ENCODE data around the gene FUBP3. TPM values are rescaled to one million over a fixed set of nuclear protein-coding genes. Genes with fewer than 3 reads are reported as not detected.

The FUBP3 gene
- total and polyA plus RNA-seq, 12 donors, result 18.3 to 52.3 (median 39.3) TPM

DNA sequence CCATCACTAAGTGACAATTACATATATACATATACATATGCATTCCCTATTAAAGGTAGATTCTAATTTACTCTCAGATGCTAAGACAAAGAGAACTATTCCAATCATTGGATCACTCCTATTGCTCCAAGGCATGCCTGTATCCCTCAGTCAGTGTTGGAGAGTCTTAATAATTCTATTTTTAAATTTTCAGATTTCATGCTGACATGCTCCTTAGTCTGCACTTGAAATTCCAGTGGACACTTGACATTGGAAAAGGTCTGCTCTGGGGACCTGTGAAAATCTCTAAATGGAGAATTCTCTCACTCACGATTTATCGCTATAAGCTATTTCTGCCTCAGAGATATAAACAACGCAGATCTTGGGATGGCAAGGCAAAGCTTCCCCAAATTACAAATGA lies 3.9 kb upstream of the FUBP3 start:
- H3K4me1 ChIP-seq (replicated peaks in 1 of 2), result peaks cover 5 to 19% of the 10 kb centered on the region in 2 donors
- H3K4me3 ChIP-seq, result no peak overlapping the region
- no peak overlapping the region for H3K27ac ChIP-seq
- H3K9me3 ChIP-seq (replicated peaks in 1 of 3), result no peaks in the 10 kb centered on the region
- WGBS, 4 donors, result 73 to 85% (median 78%) methylated on average over 3 of the region's 3 CpGs
- no peak for DNase-seq
- no peaks in the 10 kb centered on the region for H3K27me3 ChIP-seq
- H3K36me3 ChIP-seq (replicated peaks in 1 of 2), result no peaks in the 10 kb centered on the region
- intact Hi-C loops (cut with DNase I), result no loop called here
- TF ChIP-seq POLR2A (IDR thresholded peaks at IDR 0.05) (no peak), CTCF (IDR thresholded peaks at IDR 0.05) (no peak)

- TF ChIP-seq POLR2A (IDR thresholded peaks at IDR 0.05) (no peak), CTCF (IDR thresholded peaks at IDR 0.05) (no peak)
- H3K36me3 ChIP-seq (replicated peaks in 1 of 2), result no peaks in the 10 kb centered on the region
- WGBS, 4 donors, result 57 to 62% (median 60%) methylated on average over 4 of the region's 4 CpGs
- H3K4me1 ChIP-seq (replicated peaks in 1 of 2), result peaks cover 8 to 26% of the 10 kb centered on the region in 2 donors
- DNase-seq, result no peak
- intact Hi-C loops (cut with DNase I), result no loop called here
- no peak overlapping the region for H3K27ac ChIP-seq
- H3K9me3 ChIP-seq (replicated peaks in 1 of 3), result no peaks in the 10 kb centered on the region
- no peak overlapping the region for H3K4me3 ChIP-seq
- no peaks in the 10 kb centered on the region for H3K27me3 ChIP-seq
These were observed 3.2 kb upstream of the FUBP3 start for GRCh38 chr9:130576176-130576575.

DNA sequence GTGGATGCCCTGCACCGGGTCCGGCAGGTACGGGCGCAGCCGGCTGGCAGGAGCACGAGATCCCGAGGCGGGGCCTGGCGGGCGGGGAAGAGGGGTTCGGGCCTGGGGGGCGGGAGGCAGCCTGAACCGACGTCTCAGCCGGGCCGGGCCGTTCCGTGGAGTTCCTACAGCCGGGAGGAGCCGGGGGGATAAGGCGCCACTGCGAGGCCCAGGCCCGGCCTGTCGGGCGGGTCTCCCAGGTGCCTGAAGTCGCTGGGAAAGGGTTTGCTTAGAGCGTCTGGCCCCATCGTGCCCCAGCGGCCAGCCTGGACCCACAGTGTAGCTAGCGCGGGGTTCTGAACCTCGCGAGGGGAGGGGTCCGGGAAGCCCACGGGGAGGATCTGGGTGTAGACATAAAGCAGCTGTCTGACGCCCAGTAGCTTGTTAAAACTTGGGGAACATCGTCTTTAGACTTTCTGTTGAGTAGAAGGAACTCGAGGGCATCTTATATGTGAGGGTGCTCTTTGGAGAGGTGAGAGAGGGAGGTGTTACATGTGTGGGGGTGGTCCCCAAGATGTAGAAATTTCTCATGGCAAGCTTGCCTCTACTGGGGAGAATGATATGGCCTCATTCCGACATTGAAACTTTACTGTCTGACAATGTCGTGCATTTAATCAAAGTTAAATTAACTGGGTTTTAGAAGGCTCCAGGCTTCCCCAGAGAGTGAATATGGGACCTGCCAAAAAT lies 524 bp downstream of the FUBP3 start:
- 1 to 3% (median 1%) methylated on average over 16 to 40 of the region's 40 CpGs for WGBS, 4 donors
- H3K9me3 ChIP-seq (replicated peaks in 1 of 3), result no peaks in the 10 kb centered on the region
- no peaks in the 10 kb centered on the region for H3K36me3 ChIP-seq (replicated peaks in 1 of 2)
- H3K4me1 ChIP-seq (replicated peaks in 1 of 2), result peaks cover 8 to 33% of the 10 kb centered on the region in 2 donors
- peak overlapping the region in 4 of 5 donors; percentile 65 to 94 (median 87) for H3K27ac ChIP-seq
- intact Hi-C loops (cut with DNase I), result no loop called here
- peak in 3 of 7 donors; percentile 24 to 52 (median 26) for DNase-seq
- H3K27me3 ChIP-seq, result no peaks in the 10 kb centered on the region
- peak overlapping the region; percentile 53 to 98 (median 82) for H3K4me3 ChIP-seq
- TF ChIP-seq POLR2A (IDR thresholded peaks at IDR 0.05), result no peak
- no peak for TF ChIP-seq CTCF (IDR thresholded peaks at IDR 0.05)

DNA sequence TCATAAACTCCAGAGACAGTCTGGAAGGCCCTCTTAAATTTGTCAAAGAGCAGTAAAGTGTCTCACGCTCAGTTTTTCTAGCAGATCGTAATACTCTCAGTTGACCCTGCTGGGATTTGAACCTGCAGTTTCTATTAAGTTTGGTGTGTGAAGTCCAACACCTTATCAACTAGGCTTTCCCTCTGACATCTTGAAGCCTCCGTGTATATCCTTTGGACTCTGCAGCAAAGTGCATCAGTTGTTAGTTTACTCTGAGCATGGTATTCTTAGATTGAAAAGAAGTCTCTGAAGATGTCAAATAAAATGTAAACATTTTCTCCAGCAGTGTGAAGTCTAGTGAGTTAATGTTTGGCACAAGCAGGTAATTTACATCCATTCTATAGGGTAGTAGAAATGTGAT lies 2.4 kb downstream of the FUBP3 start:
- Histone ChIP-seq H3K4me1 (replicated peaks in 1 of 2) (peaks cover 8 to 43% of the 10 kb centered on the region in 2 donors), H3K36me3 (replicated peaks in 1 of 2) (no peaks in the 10 kb centered on the region), H3K27ac (no peak overlapping the region), H3K27me3 (no peaks in the 10 kb centered on the region), H3K4me3 (no peak overlapping the region), H3K9me3 (replicated peaks in 1 of 3) (no peaks in the 10 kb centered on the region)
- no peak for DNase-seq
- TF ChIP-seq CTCF (IDR thresholded peaks at IDR 0.05) (no peak), POLR2A (IDR thresholded peaks at IDR 0.05) (no peak)
- intact Hi-C loops (cut with DNase I), result no loop called here
- WGBS, 4 donors, result 80 to 96% (median 87%) methylated on average over 3 of the region's 3 CpGs

Data from adrenal gland (tissue), 12 donors.